ENCODE results near the gene EFCAB6. TPM values are rescaled to one million over a fixed set of nuclear protein-coding genes. Genes with fewer than 3 reads are reported as not detected.

EFCAB6 gene
- total RNA-seq, 2 donors from 2014 or later = 3.3 to 10.5 TPM

DNA sequence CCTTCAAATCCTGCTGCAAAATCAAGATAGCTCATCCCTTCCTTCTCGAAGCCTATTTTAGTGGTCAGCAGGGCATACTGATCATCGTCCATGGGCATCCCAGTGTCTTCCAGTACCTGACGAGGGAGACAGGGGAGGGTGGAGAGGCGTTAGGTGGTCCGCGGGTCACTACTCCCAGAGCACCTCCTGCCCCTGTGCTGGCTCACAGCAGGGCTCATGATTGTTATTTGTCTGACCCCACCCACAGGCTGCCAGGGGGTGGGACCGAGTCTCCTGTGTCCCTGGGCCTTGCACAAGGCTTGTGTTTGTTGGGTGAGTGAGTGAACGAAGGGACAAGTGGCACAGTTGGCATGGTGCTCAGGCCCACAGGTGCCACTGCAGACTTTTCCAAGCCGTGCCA lies 177.0 kb downstream of the EFCAB6 start:
- Histone ChIP-seq H3K27me3 (replicated peaks; ENCODE audit: insufficient read depth) (no peaks in the 10 kb centered on the region), H3K9me3 (no peaks in the 10 kb centered on the region), H3K27ac (no peak overlapping the region), H3K4me3 (no peak overlapping the region), H3K4me1 (replicated peaks) (no peaks in the 10 kb centered on the region), H3K36me3 (no peaks in the 10 kb centered on the region)
- TF ChIP-seq, protein P1, sequence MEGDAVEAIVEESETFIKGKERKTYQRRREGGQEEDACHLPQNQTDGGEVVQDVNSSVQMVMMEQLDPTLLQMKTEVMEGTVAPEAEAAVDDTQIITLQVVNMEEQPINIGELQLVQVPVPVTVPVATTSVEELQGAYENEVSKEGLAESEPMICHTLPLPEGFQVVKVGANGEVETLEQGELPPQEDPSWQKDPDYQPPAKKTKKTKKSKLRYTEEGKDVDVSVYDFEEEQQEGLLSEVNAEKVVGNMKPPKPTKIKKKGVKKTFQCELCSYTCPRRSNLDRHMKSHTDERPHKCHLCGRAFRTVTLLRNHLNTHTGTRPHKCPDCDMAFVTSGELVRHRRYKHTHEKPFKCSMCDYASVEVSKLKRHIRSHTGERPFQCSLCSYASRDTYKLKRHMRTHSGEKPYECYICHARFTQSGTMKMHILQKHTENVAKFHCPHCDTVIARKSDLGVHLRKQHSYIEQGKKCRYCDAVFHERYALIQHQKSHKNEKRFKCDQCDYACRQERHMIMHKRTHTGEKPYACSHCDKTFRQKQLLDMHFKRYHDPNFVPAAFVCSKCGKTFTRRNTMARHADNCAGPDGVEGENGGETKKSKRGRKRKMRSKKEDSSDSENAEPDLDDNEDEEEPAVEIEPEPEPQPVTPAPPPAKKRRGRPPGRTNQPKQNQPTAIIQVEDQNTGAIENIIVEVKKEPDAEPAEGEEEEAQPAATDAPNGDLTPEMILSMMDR (IDR thresholded peaks at IDR 0.05) = no peak
- TF ChIP-seq POLR2A (IDR thresholded peaks at IDR 0.05) = no peak
- DNase-seq (ENCODE audit: low spot score) = no peak
- intact Hi-C loops (cut with DNase I) = no loop called here
- WGBS = 92% methylated on average over 9 of the region's 9 CpGs

DNA sequence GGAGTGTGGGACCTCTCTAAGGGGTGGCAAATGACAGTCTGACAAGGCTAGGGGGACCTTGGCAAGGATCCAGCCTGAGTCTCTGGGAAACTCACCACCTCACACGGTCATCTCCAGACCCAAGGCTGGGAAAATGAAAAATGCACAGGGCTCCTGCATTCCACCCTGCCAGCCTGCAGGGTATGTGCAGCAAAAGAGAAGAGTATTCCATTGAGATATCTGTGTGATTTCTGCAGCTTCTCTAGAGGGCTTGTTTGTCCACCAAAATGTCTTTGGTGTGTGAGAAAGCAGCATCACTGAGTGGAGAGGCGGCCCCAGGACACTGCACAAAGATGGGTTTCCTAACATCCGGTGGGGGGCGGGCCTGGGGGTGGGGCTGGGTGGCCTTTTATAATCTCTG lies 177.8 kb downstream of the EFCAB6 start:
- Histone ChIP-seq H3K27ac (no peak overlapping the region), H3K4me1 (replicated peaks) (no peaks in the 10 kb centered on the region), H3K36me3 (no peaks in the 10 kb centered on the region), H3K9me3 (no peaks in the 10 kb centered on the region), H3K4me3 (no peak overlapping the region), H3K27me3 (replicated peaks; ENCODE audit: insufficient read depth) (no peaks in the 10 kb centered on the region)
- WGBS = 60% methylated on average over 4 of the region's 4 CpGs
- TF ChIP-seq, protein P1 (IDR thresholded peaks at IDR 0.05) = no peak
- TF ChIP-seq POLR2A (IDR thresholded peaks at IDR 0.05) (no peak), POLR2AphosphoS5 (IDR thresholded peaks at IDR 0.05) (no peak)
- intact Hi-C loops (cut with DNase I) = no loop called here
- no peak for DNase-seq (ENCODE audit: low spot score)

DNA sequence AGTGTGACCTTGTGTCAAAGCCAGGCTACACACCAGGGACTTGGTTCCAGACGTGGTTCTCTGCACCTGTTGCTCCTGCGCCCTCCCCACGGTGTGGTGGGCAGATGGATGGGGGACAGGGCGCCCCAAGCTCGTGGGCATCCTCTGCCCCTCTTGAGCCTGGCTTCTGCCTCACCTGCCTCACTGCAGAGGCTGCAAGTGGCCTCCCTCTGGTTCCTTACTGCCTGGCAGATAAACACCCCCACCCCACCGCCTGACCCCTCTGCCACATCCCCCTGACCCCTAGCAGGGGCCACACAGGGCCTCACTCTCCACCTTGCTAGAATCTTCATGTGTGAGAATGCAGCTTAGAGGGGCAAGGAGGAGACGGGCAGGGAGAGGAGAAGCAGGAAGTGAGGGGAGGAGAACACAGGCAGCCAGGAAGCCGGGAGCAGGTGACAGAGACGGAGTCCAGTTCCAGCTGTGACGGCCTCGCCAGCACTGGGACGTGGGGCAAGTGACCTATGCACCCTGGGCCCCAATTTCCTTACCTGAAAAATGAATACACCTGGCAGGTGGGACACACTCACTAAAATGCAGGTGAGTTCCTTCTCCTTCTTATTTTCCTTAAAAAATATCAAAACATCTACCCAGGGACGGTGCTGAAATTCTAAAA lies 178.3 kb downstream of the EFCAB6 start:
- Histone ChIP-seq H3K4me3 (no peak overlapping the region), H3K4me1 (replicated peaks) (no peaks in the 10 kb centered on the region), H3K9me3 (no peaks in the 10 kb centered on the region), H3K27ac (no peak overlapping the region), H3K36me3 (no peaks in the 10 kb centered on the region), H3K27me3 (replicated peaks; ENCODE audit: insufficient read depth) (no peaks in the 10 kb centered on the region)
- DNase-seq (ENCODE audit: low spot score) = no peak
- TF ChIP-seq POLR2AphosphoS5 (IDR thresholded peaks at IDR 0.05) (no peak), POLR2A (IDR thresholded peaks at IDR 0.05) (no peak)
- TF ChIP-seq, protein P1 (IDR thresholded peaks at IDR 0.05) = no peak
- intact Hi-C loops (cut with DNase I) = no loop called here
- 86% methylated on average over 13 of the region's 13 CpGs for WGBS

DNA sequence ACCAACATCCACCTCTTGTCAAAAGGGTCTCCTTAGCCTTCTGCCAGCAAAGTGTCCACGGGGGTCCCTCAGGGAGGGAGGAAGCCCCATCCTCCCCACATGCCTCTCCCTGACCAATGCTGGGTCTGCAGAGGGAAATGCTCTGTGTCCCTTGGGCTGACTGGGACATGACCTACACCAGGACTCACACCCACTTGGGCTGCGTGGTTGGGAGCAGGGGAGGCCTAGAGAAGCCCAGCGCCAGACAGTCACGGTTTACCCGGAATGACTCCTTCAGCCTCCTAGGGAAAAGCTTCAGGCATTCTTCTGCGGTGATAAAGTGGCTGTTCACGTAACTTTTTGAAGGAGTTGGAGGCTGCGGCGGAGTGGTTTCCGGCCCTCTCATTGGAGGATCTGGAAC lies 180.3 kb downstream of the EFCAB6 start:
- intact Hi-C loops (cut with DNase I) = no loop called here
- H3K9me3 ChIP-seq = no peaks in the 10 kb centered on the region
- H3K4me1 ChIP-seq (replicated peaks) = no peaks in the 10 kb centered on the region
- no peak for DNase-seq (ENCODE audit: low spot score)
- H3K36me3 ChIP-seq = no peaks in the 10 kb centered on the region
- no peaks in the 10 kb centered on the region for H3K27me3 ChIP-seq (replicated peaks; ENCODE audit: insufficient read depth)
- H3K27ac ChIP-seq = no peak overlapping the region
- H3K4me3 ChIP-seq = no peak overlapping the region
- TF ChIP-seq, protein P1 (IDR thresholded peaks at IDR 0.05) = no peak
- 98% methylated on average over 8 of the region's 10 CpGs for WGBS

DNA sequence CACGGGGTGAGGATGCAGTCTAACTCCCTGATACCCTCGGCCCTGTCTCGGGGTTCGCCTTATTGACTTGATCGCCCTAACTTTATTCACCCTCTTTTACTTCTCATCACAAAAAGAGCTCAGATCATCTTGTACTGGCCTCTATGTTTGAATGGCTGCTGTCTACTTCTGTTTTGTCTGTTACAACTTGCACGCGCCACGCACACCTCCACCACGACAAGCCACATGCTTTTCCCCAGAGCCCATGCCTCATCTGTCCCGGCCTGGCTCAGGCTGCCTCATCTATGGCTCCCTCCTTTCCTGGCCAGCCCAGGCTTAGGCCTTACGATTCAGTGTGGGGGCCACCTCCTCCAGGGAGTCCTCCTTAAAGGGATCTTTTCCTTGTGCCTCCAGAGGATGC lies 180.9 kb downstream of the EFCAB6 start:
- Histone ChIP-seq H3K27me3 (replicated peaks; ENCODE audit: insufficient read depth) (no peaks in the 10 kb centered on the region), H3K9me3 (no peaks in the 10 kb centered on the region), H3K4me1 (replicated peaks) (no peaks in the 10 kb centered on the region), H3K36me3 (no peaks in the 10 kb centered on the region), H3K27ac (no peak overlapping the region), H3K4me3 (no peak overlapping the region)
- WGBS = 94% methylated on average over 11 of the region's 11 CpGs
- no peak for TF ChIP-seq POLR2A (IDR thresholded peaks at IDR 0.05)
- TF ChIP-seq POLR2AphosphoS5 (IDR thresholded peaks at IDR 0.05) = no peak
- TF ChIP-seq, protein P1 (IDR thresholded peaks at IDR 0.05) = no peak
- DNase-seq (ENCODE audit: low spot score) = no peak
- intact Hi-C loops (cut with DNase I) = no loop called here
